ENCODE measurements around the gene PEX11A. TPM values are rescaled to one million over a fixed set of nuclear protein-coding genes. Genes with fewer than 3 reads are reported as not detected.

The PEX11A gene
- total and polyA plus RNA-seq, 4 experiments from 2014 or later, result 0.78 to 3.0 (median 2.8) TPM

- Histone ChIP-seq H3K9me3 (ENCODE audit: control insufficient read depth in 1 of 2, low read length in 2 of 2) (no peaks in the 10 kb centered on the region), H3K4me1 (ENCODE audit: insufficient read depth, low read length) (no peaks in the 10 kb centered on the region), H3K36me3 (ENCODE audit: insufficient read depth, low read length) (no peaks in the 10 kb centered on the region), H3K4me3 (ENCODE audit: low read length in 2 of 2) (no peak overlapping the region), H3K27ac (ENCODE audit: low read depth, low read length) (no peak overlapping the region), H3K27me3 (ENCODE audit: insufficient read depth, low read length) (no peaks in the 10 kb centered on the region)
- Mint-ChIP-seq H3K27me3 (peaks cover 8 to 11% of the 10 kb centered on the region in 2 donors), H3K4me1 (no peaks in the 10 kb centered on the region), H3K4me3 (no peak overlapping the region), H3K9me3 (peaks cover 0 to 6% (median 4%) of the 10 kb centered on the region in 8 donors), H3K36me3 (peaks cover 0 to 4% of the 10 kb centered on the region in 2 donors), H3K27ac (no peak overlapping the region)
- ChIA-PET POLR2A (ENCODE audit: partially characterized antibody) (no interaction called here), CTCF (ENCODE audit: partially characterized antibody) (no interaction called here)
- intact Hi-C loops (cut with micrococcal nuclease), result no loop called here
- DNase-seq, result no peak
Observed at GRCh38 chr15:89725064-89725463, 34.5 kb upstream of the PEX11A start.

DNA sequence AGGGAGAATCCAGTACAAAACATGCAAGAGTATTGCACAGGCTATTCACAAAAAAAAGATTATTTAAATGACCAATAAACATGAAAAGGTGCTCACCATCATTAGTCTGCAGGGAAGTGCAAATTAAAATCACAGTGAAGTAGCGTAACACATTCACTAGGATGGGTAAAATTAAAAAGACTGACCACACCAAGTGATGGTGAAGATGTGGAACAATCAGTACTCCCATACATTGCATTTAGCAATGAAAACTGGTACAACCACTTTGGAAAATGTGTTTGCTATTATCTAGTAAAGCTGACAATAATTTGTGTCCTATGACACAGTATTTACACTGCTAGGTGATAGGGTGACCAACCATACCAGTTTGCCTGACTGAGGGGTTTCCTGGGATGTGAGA is 34.1 kb upstream of the PEX11A start:
- peaks cover 0 to 6% (median 4%) of the 10 kb centered on the region in 8 donors for H3K9me3 Mint-ChIP-seq
- H3K9me3 ChIP-seq (ENCODE audit: control insufficient read depth in 1 of 2, low read length in 2 of 2), result no peaks in the 10 kb centered on the region
- H3K36me3 ChIP-seq (ENCODE audit: insufficient read depth, low read length), result no peaks in the 10 kb centered on the region
- peaks cover 8 to 11% of the 10 kb centered on the region in 2 donors for H3K27me3 Mint-ChIP-seq
- ChIA-PET POLR2A (ENCODE audit: partially characterized antibody) (no interaction called here), CTCF (ENCODE audit: partially characterized antibody) (no interaction called here)
- H3K4me3 Mint-ChIP-seq, result no peak overlapping the region
- H3K27me3 ChIP-seq (ENCODE audit: insufficient read depth, low read length), result no peaks in the 10 kb centered on the region
- DNase-seq, result no peak
- H3K4me1 Mint-ChIP-seq, result no peaks in the 10 kb centered on the region
- no peaks in the 10 kb centered on the region for H3K4me1 ChIP-seq (ENCODE audit: insufficient read depth, low read length)
- H3K27ac ChIP-seq (ENCODE audit: low read depth, low read length), result no peak overlapping the region
- H3K27ac Mint-ChIP-seq, result no peak overlapping the region
- peaks cover 0 to 4% of the 10 kb centered on the region in 2 donors for H3K36me3 Mint-ChIP-seq
- intact Hi-C loops (cut with micrococcal nuclease), result no loop called here
- no peak overlapping the region for H3K4me3 ChIP-seq (ENCODE audit: low read length in 2 of 2)

GRCh38 chr15:89723031-89723430 is 32.5 kb upstream of the PEX11A start:
- Histone ChIP-seq H3K27ac (ENCODE audit: low read depth, low read length) (no peak overlapping the region), H3K36me3 (ENCODE audit: insufficient read depth, low read length) (no peaks in the 10 kb centered on the region), H3K9me3 (ENCODE audit: control insufficient read depth in 1 of 2, low read length in 2 of 2) (no peaks in the 10 kb centered on the region), H3K4me1 (ENCODE audit: insufficient read depth, low read length) (no peaks in the 10 kb centered on the region), H3K4me3 (ENCODE audit: low read length in 2 of 2) (no peak overlapping the region), H3K27me3 (ENCODE audit: insufficient read depth, low read length) (no peaks in the 10 kb centered on the region)
- no peak overlapping the region for H3K4me3 Mint-ChIP-seq
- ChIA-PET CTCF (ENCODE audit: partially characterized antibody) (no interaction called here), POLR2A (ENCODE audit: partially characterized antibody) (no interaction called here)
- no peak for DNase-seq
- peaks cover 0 to 4% of the 10 kb centered on the region in 2 donors for H3K36me3 Mint-ChIP-seq
- H3K4me1 Mint-ChIP-seq, result no peaks in the 10 kb centered on the region
- intact Hi-C loops (cut with micrococcal nuclease), result no loop called here
- H3K9me3 Mint-ChIP-seq, result peaks cover 0 to 6% (median 4%) of the 10 kb centered on the region in 8 donors
- H3K27me3 Mint-ChIP-seq, result peaks cover 10 to 11% of the 10 kb centered on the region in 2 donors
- no peak overlapping the region for H3K27ac Mint-ChIP-seq

DNA sequence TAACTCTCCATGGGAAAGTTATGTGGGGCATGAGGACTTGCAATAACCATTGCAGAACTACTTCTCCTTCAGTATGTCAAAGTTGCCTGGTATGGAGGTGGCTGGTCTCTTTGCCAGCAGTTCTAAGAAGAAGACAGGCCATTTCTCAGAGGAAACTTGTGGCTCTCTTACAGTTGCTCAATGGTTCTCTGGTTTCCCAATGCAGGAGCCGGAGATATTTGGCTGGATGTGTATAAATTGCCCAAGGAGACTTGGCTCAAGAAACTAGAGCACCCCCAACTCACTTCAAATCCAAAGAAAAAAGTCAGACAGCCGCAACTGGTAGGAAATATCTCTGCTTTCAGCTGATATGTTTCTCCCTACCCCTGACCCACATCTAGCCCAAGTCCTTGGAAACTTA is 24.2 kb upstream of the PEX11A start:
- Mint-ChIP-seq H3K4me3 (no peak overlapping the region), H3K9me3 (peaks cover 0 to 3% (median 0%) of the 10 kb centered on the region in 8 donors), H3K27me3 (peaks cover 4 to 6% of the 10 kb centered on the region in 2 donors), H3K4me1 (no peaks in the 10 kb centered on the region), H3K36me3 (no peaks in the 10 kb centered on the region), H3K27ac (no peak overlapping the region)
- Histone ChIP-seq H3K27me3 (ENCODE audit: insufficient read depth, low read length) (no peaks in the 10 kb centered on the region), H3K9me3 (ENCODE audit: control insufficient read depth in 1 of 2, low read length in 2 of 2) (no peaks in the 10 kb centered on the region), H3K4me3 (ENCODE audit: low read length in 2 of 2) (no peak overlapping the region), H3K4me1 (ENCODE audit: insufficient read depth, low read length) (no peaks in the 10 kb centered on the region), H3K36me3 (ENCODE audit: insufficient read depth, low read length) (no peaks in the 10 kb centered on the region), H3K27ac (ENCODE audit: low read depth, low read length) (no peak overlapping the region)
- no peak for DNase-seq
- ChIA-PET POLR2A (ENCODE audit: partially characterized antibody) (no interaction called here), CTCF (ENCODE audit: partially characterized antibody) (no interaction called here)
- intact Hi-C loops (cut with micrococcal nuclease), result no loop called here

GRCh38 chr15:89707577-89707976 is 17.0 kb upstream of the PEX11A start:
- ChIA-PET CTCF (ENCODE audit: partially characterized antibody) (no interaction called here), POLR2A (ENCODE audit: partially characterized antibody) (no interaction called here)
- Histone ChIP-seq H3K36me3 (ENCODE audit: insufficient read depth, low read length) (no peaks in the 10 kb centered on the region), H3K9me3 (ENCODE audit: control insufficient read depth in 1 of 2, low read length in 2 of 2) (no peaks in the 10 kb centered on the region), H3K4me1 (ENCODE audit: insufficient read depth, low read length) (no peaks in the 10 kb centered on the region), H3K4me3 (ENCODE audit: low read length in 2 of 2) (no peak overlapping the region), H3K27me3 (ENCODE audit: insufficient read depth, low read length) (no peaks in the 10 kb centered on the region), H3K27ac (ENCODE audit: low read depth, low read length) (no peak overlapping the region)
- no peaks in the 10 kb centered on the region for H3K36me3 Mint-ChIP-seq
- H3K27me3 Mint-ChIP-seq, result peaks cover 16 to 20% of the 10 kb centered on the region in 2 donors
- no peak for DNase-seq
- H3K4me3 Mint-ChIP-seq, result no peak overlapping the region
- intact Hi-C loops (cut with micrococcal nuclease), result no loop called here
- H3K4me1 Mint-ChIP-seq, result no peaks in the 10 kb centered on the region
- H3K9me3 Mint-ChIP-seq, result peaks cover 0 to 4% (median 0%) of the 10 kb centered on the region in 8 donors
- H3K27ac Mint-ChIP-seq, result no peak overlapping the region

DNA sequence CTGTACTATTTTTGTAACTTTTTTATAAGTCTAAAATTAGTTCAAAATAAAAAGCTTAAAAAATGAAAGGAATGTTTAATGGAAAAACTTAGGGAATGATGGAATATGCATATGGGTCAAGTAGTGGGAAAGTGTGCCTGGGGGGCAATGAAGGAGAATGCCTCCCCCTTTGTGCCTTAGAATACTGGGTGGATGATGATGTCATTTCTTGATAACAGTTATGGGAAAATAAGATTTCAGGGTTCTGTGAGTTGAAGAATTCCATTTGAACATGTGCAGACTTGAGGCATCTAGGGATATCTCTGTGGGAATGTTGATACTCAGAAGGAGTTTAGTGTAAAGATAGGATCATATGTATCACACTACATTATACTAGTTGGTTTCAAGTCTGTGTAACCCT is 13.9 kb upstream of the PEX11A start:
- Histone ChIP-seq H3K36me3 (ENCODE audit: insufficient read depth, low read length) (no peaks in the 10 kb centered on the region), H3K27ac (ENCODE audit: low read depth, low read length) (no peak overlapping the region), H3K4me1 (ENCODE audit: insufficient read depth, low read length) (no peaks in the 10 kb centered on the region), H3K9me3 (ENCODE audit: control insufficient read depth in 1 of 2, low read length in 2 of 2) (no peaks in the 10 kb centered on the region), H3K27me3 (ENCODE audit: insufficient read depth, low read length) (peaks cover 7% of the 10 kb centered on the region), H3K4me3 (ENCODE audit: low read length in 2 of 2) (no peak overlapping the region)
- no peak for DNase-seq
- intact Hi-C loops (cut with micrococcal nuclease), result no loop called here
- Mint-ChIP-seq H3K36me3 (peaks cover 0 to 2% of the 10 kb centered on the region in 2 donors), H3K27ac (no peak overlapping the region), H3K4me1 (no peaks in the 10 kb centered on the region), H3K27me3 (peaks cover 23 to 28% of the 10 kb centered on the region in 2 donors), H3K9me3 (peaks cover 0 to 4% (median under 1%) of the 10 kb centered on the region in 8 donors), H3K4me3 (no peak overlapping the region)
- ChIA-PET CTCF (ENCODE audit: partially characterized antibody) (no interaction called here), POLR2A (ENCODE audit: partially characterized antibody) (no interaction called here)

GRCh38 chr15:89695198-89695597 is 4.6 kb upstream of the PEX11A start:
- peaks cover 3 to 11% (median 7%) of the 10 kb centered on the region in 4 donors for H3K4me1 Mint-ChIP-seq
- Histone ChIP-seq H3K4me1 (ENCODE audit: insufficient read depth, low read length) (peaks cover 2% of the 10 kb centered on the region), H3K36me3 (ENCODE audit: insufficient read depth, low read length) (no peaks in the 10 kb centered on the region), H3K4me3 (ENCODE audit: low read length in 2 of 2) (no peak overlapping the region), H3K27me3 (ENCODE audit: insufficient read depth, low read length) (no peaks in the 10 kb centered on the region), H3K9me3 (ENCODE audit: control insufficient read depth in 1 of 2, low read length in 2 of 2) (no peaks in the 10 kb centered on the region), H3K27ac (ENCODE audit: low read depth, low read length) (no peak overlapping the region)
- no peak overlapping the region for H3K27ac Mint-ChIP-seq
- POLR2A ChIA-PET (ENCODE audit: partially characterized antibody), result no interaction called here
- CTCF ChIA-PET (ENCODE audit: partially characterized antibody), result no interaction called here
- no peak overlapping the region for H3K4me3 Mint-ChIP-seq
- H3K9me3 Mint-ChIP-seq, result peaks cover 0 to 3% (median 0%) of the 10 kb centered on the region in 8 donors
- peaks cover 0 to 5% of the 10 kb centered on the region in 2 donors for H3K36me3 Mint-ChIP-seq
- no peak for DNase-seq
- peaks cover 4 to 5% of the 10 kb centered on the region in 2 donors for H3K27me3 Mint-ChIP-seq
- intact Hi-C loops (cut with micrococcal nuclease), result no loop called here

DNA sequence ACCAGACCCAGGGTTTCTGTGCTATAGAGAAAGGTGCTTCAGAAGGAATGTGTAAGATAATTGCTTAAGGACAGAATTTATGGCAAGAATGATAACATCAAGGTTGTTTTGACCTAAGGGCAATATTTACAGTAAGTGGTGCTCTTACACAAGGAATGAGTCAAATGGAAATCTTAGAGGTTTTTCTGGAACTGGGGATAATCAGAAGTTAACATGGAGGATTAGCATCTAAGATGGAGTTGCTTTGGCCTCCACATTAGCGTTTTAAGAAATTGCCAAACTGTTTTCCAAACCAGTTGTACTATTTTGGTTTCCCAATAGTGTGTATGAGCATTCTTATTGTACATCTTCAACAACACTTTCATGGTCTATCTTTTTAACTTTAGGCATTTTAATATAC is 3.1 kb upstream of the PEX11A start:
- ChIA-PET POLR2A (ENCODE audit: partially characterized antibody) (no interaction called here), CTCF (ENCODE audit: partially characterized antibody) (no interaction called here)
- no peak for DNase-seq
- intact Hi-C loops (cut with micrococcal nuclease), result no loop called here
- Mint-ChIP-seq H3K4me1 (peaks cover 5 to 21% (median 14%) of the 10 kb centered on the region in 4 donors), H3K4me3 (no peak overlapping the region), H3K9me3 (no peaks in the 10 kb centered on the region), H3K27me3 (peaks cover 2% of the 10 kb centered on the region in 2 donors), H3K36me3 (peaks cover 0 to 5% of the 10 kb centered on the region in 2 donors), H3K27ac (no peak overlapping the region)
- H3K4me1 ChIP-seq (ENCODE audit: insufficient read depth, low read length), result peaks cover 8% of the 10 kb centered on the region
- H3K36me3 ChIP-seq (ENCODE audit: insufficient read depth, low read length), result no peaks in the 10 kb centered on the region
- no peak overlapping the region for H3K27ac ChIP-seq (ENCODE audit: low read depth, low read length)
- no peak overlapping the region for H3K4me3 ChIP-seq (ENCODE audit: low read length in 2 of 2)
- no peaks in the 10 kb centered on the region for H3K9me3 ChIP-seq (ENCODE audit: control insufficient read depth in 1 of 2, low read length in 2 of 2)
- H3K27me3 ChIP-seq (ENCODE audit: insufficient read depth, low read length), result no peaks in the 10 kb centered on the region
